DOHH2 (cell line): ENCODE measurements around the gene BTBD2.

Source experiments
- H3F3A ChIP-seq: fragments of 200-600 bp; sonication (generic), shearing (Covaris generic); 2 replicates; pipeline ENCODE4 v1.6.0; 2016; ENCODE audit warnings: antibody characterized with exemption, mild to moderate bottlenecking; ENCODE audit not compliant: control insufficient read depth, insufficient read depth
- H3K27ac ChIP-seq: fragments of 200-600 bp; sonication (generic); 2 replicates; pipeline ENCODE4 v1.5.1; 2014; ENCODE audit warnings: low read depth, mild to moderate bottlenecking, low read length, moderate library complexity
- H3K27me3 ChIP-seq: fragments of 200-600 bp; sonication (generic); 2 replicates; pipeline ENCODE4 v1.6.1; 2014; ENCODE audit warnings: mild to moderate bottlenecking, low read length, mixed read lengths; ENCODE audit not compliant: control insufficient read depth
- H3K36me3 ChIP-seq: fragments of 200-600 bp; sonication (generic); 2 replicates; pipeline ENCODE4 v1.6.1; 2014; ENCODE audit warnings: mild to moderate bottlenecking, low read length, moderate library complexity, mixed read lengths; ENCODE audit not compliant: control insufficient read depth
- H3K4me1 ChIP-seq: fragments of 200-600 bp; sonication (generic); 2 replicates; pipeline ENCODE4 v1.6.1; 2014; ENCODE audit warnings: mild to moderate bottlenecking, low read length, mixed read lengths; ENCODE audit not compliant: control insufficient read depth
- H3K4me2 ChIP-seq: fragments of 200-600 bp; sonication (generic); 2 replicates; pipeline ENCODE4 v1.6.0; 2014; ENCODE audit warnings: mild to moderate bottlenecking, low read length, moderate library complexity
- H3K4me3 ChIP-seq: fragments of 200-600 bp; sonication (generic); 2 replicates; pipeline ENCODE4 v1.5.1; 2014; ENCODE audit warnings: mild to moderate bottlenecking, low read length, mixed read lengths
- H3K79me2 ChIP-seq: fragments of 200-600 bp; sonication (generic); 2 replicates; pipeline ENCODE4 v1.6.1; 2014; ENCODE audit warnings: mild to moderate bottlenecking, low read length, mixed read lengths; ENCODE audit not compliant: control insufficient read depth
- H3K9me2 ChIP-seq: fragments of 200-600 bp; sonication (generic); replicated peaks from 2 replicates; pipeline ENCODE4 v1.6.1; 2014; ENCODE audit warnings: mild to moderate bottlenecking, low read length, mixed read lengths; ENCODE audit not compliant: control insufficient read depth
- H3K9me3 ChIP-seq: fragments of 200-600 bp; sonication (generic); 2 replicates; pipeline ENCODE4 v1.6.1; 2014; ENCODE audit warnings: antibody characterized with exemption, low read length, mixed read lengths; ENCODE audit not compliant: control insufficient read depth, insufficient read depth
- H4K20me1 ChIP-seq: fragments of 200-600 bp; sonication (generic); 2 replicates; pipeline ENCODE4 v1.6.0; 2014; ENCODE audit warnings: low read depth, mild to moderate bottlenecking, antibody characterized with exemption, low read length, moderate library complexity; ENCODE audit not compliant: control insufficient read depth, insufficient read depth
- EZH2phosphoT487 ChIP-seq: fragments of 200-600 bp; sonication (generic); IDR thresholded peaks from 2 replicates; pipeline ENCODE4 v1.6.1; 2017; ENCODE audit warnings: borderline replicate concordance, mild to moderate bottlenecking, antibody characterized with exemption, low read length, moderate library complexity, mixed read lengths
- TF ChIP-seq, protein P1 (sequence below): fragments of 200-600 bp; sonication (generic); IDR thresholded peaks from one replicate; pipeline ENCODE4 v1.5.1; 2014; ENCODE audit warnings: antibody characterized with exemption, mild to moderate bottlenecking, low read depth, low read length; ENCODE audit not compliant: poor library complexity, severe bottlenecking

Gene BTBD2

DNA sequence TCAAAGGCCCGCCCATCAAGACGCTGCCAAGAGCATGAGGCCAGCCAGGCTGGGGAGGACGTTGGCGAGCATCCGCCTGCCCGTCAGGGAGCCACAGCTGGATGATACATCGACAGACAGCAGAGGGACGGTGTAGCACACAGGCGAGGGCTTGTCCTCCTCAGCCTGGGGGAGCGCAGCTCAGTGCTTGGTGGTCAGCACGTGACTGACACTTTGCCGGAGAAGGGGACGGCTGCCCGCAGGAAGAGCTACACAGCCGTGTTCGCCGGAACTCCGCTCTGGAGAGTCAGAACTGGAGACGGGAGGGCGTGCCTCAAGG is 40.4 kb downstream of the BTBD2 start:
- no peaks in the 10 kb centered on the region for H4K20me1 ChIP-seq
- TF ChIP-seq, protein P1, sequence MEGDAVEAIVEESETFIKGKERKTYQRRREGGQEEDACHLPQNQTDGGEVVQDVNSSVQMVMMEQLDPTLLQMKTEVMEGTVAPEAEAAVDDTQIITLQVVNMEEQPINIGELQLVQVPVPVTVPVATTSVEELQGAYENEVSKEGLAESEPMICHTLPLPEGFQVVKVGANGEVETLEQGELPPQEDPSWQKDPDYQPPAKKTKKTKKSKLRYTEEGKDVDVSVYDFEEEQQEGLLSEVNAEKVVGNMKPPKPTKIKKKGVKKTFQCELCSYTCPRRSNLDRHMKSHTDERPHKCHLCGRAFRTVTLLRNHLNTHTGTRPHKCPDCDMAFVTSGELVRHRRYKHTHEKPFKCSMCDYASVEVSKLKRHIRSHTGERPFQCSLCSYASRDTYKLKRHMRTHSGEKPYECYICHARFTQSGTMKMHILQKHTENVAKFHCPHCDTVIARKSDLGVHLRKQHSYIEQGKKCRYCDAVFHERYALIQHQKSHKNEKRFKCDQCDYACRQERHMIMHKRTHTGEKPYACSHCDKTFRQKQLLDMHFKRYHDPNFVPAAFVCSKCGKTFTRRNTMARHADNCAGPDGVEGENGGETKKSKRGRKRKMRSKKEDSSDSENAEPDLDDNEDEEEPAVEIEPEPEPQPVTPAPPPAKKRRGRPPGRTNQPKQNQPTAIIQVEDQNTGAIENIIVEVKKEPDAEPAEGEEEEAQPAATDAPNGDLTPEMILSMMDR, result no peak
- TF ChIP-seq EZH2phosphoT487, result no peak
- H3K36me3 ChIP-seq, result peaks cover 39% of the 10 kb centered on the region
- no peak overlapping the region for H3K4me3 ChIP-seq
- no peak overlapping the region for H3K27ac ChIP-seq
- no peaks in the 10 kb centered on the region for H3K27me3 ChIP-seq
- H3K79me2 ChIP-seq, result peaks cover 56% of the 10 kb centered on the region
- H3K4me1 ChIP-seq, result no peaks in the 10 kb centered on the region
- H3K9me2 ChIP-seq, result no peaks in the 10 kb centered on the region
- no peaks in the 10 kb centered on the region for H3F3A ChIP-seq
- H3K4me2 ChIP-seq, result no peak overlapping the region
- H3K9me3 ChIP-seq, result no peaks in the 10 kb centered on the region

DNA sequence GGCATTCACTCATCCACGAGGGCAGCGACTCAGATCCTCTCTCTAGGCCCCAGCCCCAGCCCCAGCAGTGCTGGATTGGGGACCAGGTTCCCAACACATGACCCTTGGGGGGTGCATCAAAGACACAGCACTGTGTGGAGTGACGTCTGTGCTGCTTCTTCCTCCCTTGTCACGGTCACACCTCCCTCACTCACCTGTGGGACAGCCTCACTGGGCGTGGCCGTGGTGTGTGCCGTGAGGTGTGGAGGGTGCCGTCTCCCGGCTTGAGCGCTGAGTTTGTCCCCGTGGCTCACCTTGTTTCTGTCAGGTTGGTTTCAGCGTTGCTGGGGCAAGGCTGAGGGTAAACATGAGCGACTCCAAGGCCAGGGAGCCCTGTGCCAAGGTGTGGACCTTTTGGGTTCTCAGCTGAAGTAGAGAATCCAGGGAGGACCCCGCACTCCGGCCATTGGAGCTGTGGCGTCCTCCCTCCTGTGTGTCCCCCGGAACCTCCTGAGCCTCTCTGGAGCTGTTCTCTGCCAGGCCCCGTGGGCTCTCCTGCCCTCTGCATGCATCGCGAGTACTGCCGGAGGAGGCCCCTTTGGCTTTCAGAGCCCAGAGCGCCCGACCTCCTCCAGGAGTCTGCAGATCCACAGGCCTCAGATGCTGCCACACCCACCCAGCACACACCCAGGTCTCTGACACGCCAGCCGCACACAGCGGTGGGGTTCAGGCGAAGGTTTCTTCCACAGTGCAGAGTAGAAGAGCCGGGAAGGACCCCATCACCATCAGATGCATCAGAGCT is 40.9 kb downstream of the BTBD2 start:
- no peak for TF ChIP-seq EZH2phosphoT487
- TF ChIP-seq, protein P1, result no peak
- Histone ChIP-seq H3K9me3 (no peaks in the 10 kb centered on the region), H3K4me2 (no peak overlapping the region), H3F3A (no peaks in the 10 kb centered on the region), H3K36me3 (peaks cover 36% of the 10 kb centered on the region), H3K27ac (no peak overlapping the region), H3K4me3 (no peak overlapping the region), H3K4me1 (no peaks in the 10 kb centered on the region), H4K20me1 (no peaks in the 10 kb centered on the region), H3K9me2 (no peaks in the 10 kb centered on the region), H3K79me2 (peaks cover 60% of the 10 kb centered on the region), H3K27me3 (no peaks in the 10 kb centered on the region)

DNA sequence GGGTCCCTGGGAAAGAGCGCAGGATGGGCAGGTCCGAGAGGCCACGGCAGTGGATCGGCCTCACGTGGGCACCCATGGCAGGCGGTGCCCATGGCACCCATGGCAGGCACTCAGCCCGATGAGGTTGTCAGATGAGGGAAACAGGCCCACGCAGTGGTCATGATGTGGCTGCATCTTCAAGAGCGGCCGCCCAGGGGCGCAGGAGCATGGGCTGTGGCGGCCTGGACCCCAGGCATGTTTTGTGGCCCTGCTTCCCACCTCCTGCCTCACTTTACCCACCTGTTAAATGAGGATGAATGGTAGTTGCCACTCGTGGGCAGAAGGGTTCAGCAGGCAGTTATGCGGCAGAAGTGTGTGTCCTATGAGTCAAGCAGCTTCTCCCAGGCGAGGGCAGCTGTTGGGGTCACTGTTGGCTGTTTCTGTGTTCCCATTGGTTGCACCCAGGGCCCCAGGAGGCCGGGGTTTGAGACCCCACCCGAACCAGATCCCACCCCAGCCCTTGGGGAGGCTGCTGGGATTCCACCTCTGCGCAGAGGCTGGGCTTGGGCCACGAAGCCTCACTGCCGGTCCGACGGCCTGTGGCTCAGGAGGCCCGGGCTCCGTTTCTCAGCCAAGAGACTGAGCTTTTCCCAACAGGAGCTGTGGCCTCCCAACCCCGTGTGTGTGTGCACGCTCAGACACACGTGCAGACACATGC is 44.6 kb downstream of the BTBD2 start:
- H3K27ac ChIP-seq, result no peak overlapping the region
- H3K79me2 ChIP-seq, result peaks cover 73% of the 10 kb centered on the region
- no peaks in the 10 kb centered on the region for H3F3A ChIP-seq
- no peak for TF ChIP-seq EZH2phosphoT487
- TF ChIP-seq, protein P1, result no peak
- H3K27me3 ChIP-seq, result no peaks in the 10 kb centered on the region
- no peaks in the 10 kb centered on the region for H3K9me3 ChIP-seq
- H3K36me3 ChIP-seq, result peaks cover 30% of the 10 kb centered on the region
- H3K4me3 ChIP-seq, result no peak overlapping the region
- H4K20me1 ChIP-seq, result no peaks in the 10 kb centered on the region
- no peak overlapping the region for H3K4me2 ChIP-seq
- no peaks in the 10 kb centered on the region for H3K9me2 ChIP-seq
- H3K4me1 ChIP-seq, result no peaks in the 10 kb centered on the region
